Neural progenitor cell (in vitro differentiated cells): Measurements from ENCODE around the gene PIAS1. TPM values are rescaled to one million over a fixed set of nuclear protein-coding genes. Genes with fewer than 3 reads are reported as not detected.

Source experiments
- DNase-seq: peaks from one replicate; pipeline ENCODE4 v3.0.0-alpha.2; 2016; ENCODE audit warnings: low spot score
- H2AFZ ChIP-seq: fragments of 200-600 bp; sonication (generic); replicated peaks from 2 replicates; pipeline ENCODE4 v1.6.1; 2016; ENCODE audit warnings: antibody characterized with exemption
- H3F3A ChIP-seq: fragments of 200-600 bp; sonication (generic); 2 replicates; pipeline ENCODE4 v1.6.1; 2016; ENCODE audit warnings: antibody characterized with exemption, low read depth
- H3K27ac ChIP-seq: fragments of 200-600 bp; sonication (generic); 2 replicates; pipeline ENCODE4 v1.5.1; 2016; ENCODE audit warnings: mild to moderate bottlenecking
- H3K27me3 ChIP-seq: fragments of 200-600 bp; sonication (generic); 2 replicates; pipeline ENCODE4 v1.6.1; 2016; ENCODE audit warnings: mild to moderate bottlenecking, moderate library complexity
- H3K36me3 ChIP-seq: fragments of 200-600 bp; sonication (generic); 2 replicates; pipeline ENCODE4 v1.5.1; 2016
- H3K4me1 ChIP-seq: fragments of 200-600 bp; sonication (generic); 2 replicates; pipeline ENCODE4 v1.6.1; 2016; ENCODE audit warnings: mixed run types
- H3K4me2 ChIP-seq: fragments of 200-600 bp; sonication (generic); 2 replicates; pipeline ENCODE4 v1.6.1; 2016
- H3K4me3 ChIP-seq: fragments of 200-600 bp; sonication (generic); 2 replicates; pipeline ENCODE4 v1.5.1; 2016
- H3K79me2 ChIP-seq: fragments of 200-600 bp; sonication (generic); 2 replicates; pipeline ENCODE4 v1.6.1; 2016; ENCODE audit warnings: low read depth
- H3K9ac ChIP-seq: fragments of 200-600 bp; sonication (generic); 2 replicates; pipeline ENCODE4 v1.6.1; 2016
- H3K9me3 ChIP-seq: fragments of 200-600 bp; sonication (generic); 2 replicates; pipeline ENCODE4 v1.5.1; 2016; ENCODE audit warnings: low read depth
- H4K20me1 ChIP-seq: fragments of 200-600 bp; sonication (generic); 2 replicates; pipeline ENCODE4 v1.6.1; 2016; ENCODE audit warnings: low read depth
- H3K27ac Mint-ChIP-seq: 3 replicates; pipeline ENCODE4 v1.8.0; 2021; ENCODE audit warnings: mixed read lengths
- H3K27me3 Mint-ChIP-seq: 2 replicates; pipeline ENCODE4 v1.8.0; 2022; ENCODE audit warnings: low read depth, mild to moderate bottlenecking, inconsistent platforms, moderate library complexity, mixed read lengths; ENCODE audit not compliant: insufficient read depth
- H3K36me3 Mint-ChIP-seq: 3 replicates; pipeline ENCODE4 v1.8.0; 2021; ENCODE audit warnings: mixed read lengths
- H3K4me1 Mint-ChIP-seq: 3 replicates; pipeline ENCODE4 v1.8.0; 2021; ENCODE audit warnings: mixed read lengths
- H3K4me3 Mint-ChIP-seq: 3 replicates; pipeline ENCODE4 v1.8.0; 2021; ENCODE audit warnings: mild to moderate bottlenecking, moderate library complexity, mixed read lengths
- H3K9me3 Mint-ChIP-seq: 3 replicates; pipeline ENCODE4 v1.8.0; 2020; ENCODE audit warnings: mixed read lengths
- CTCF ChIP-seq: fragments of 200-600 bp; sonication (generic); IDR thresholded peaks from 2 replicates; pipeline ENCODE4 v1.5.1; 2017; ENCODE audit warnings: antibody characterized with exemption, mild to moderate bottlenecking
- EZH2 ChIP-seq: fragments of 200-600 bp; sonication (generic); IDR thresholded peaks from 2 replicates; pipeline ENCODE4 v1.6.1; 2017; ENCODE audit warnings: antibody characterized with exemption, mild to moderate bottlenecking, moderate library complexity
- EZH2phosphoT487 ChIP-seq: fragments of 200-600 bp; sonication (generic); IDR thresholded peaks from 2 replicates; pipeline ENCODE4 v1.6.1; 2017; ENCODE audit warnings: antibody characterized with exemption
- total RNA-seq: library from RNA; depleted of rRNA; stranded (reverse); fragments of >200 nt; gene quantifications from 2 replicates; pipeline ENCODE4 v1.2.3, GENCODE V29; 2015; ENCODE audit warnings: low replicate concordance

Gene PIAS1
- total RNA-seq, 1 donor from 2014 or later = 34.6 TPM

GRCh38 chr15:68204776-68205557 lies 150.9 kb downstream of the PIAS1 start, which contains the start of gene CALML4:
CALML4 (minus strand) TSS chr15:68205332; CDS start chr15:68205247, 85 bp downstream.
- Histone ChIP-seq H3K9me3 (no peaks in the 10 kb centered on the region), H3F3A (peaks cover 22% of the 10 kb centered on the region), H3K27ac (no peak within 1 kb of the TSS), H3K79me2 (no peaks in the 10 kb centered on the region), H3K4me1 (peaks cover 41% of the 10 kb centered on the region), H4K20me1 (peaks cover 77% of the 10 kb centered on the region), H3K4me3 (no peak within 1 kb of the TSS), H3K27me3 (peaks cover 18% of the 10 kb centered on the region), H3K4me2 (no peak within 1 kb of the TSS), H2AFZ (no peak within 1 kb of the TSS), H3K36me3 (no peaks in the 10 kb centered on the region), H3K9ac (no peak within 1 kb of the TSS)
- Mint-ChIP-seq H3K27me3 (peaks cover 8% of the 10 kb centered on the region), H3K4me3 (no peak within 1 kb of the TSS), H3K4me1 (peaks cover 35% of the 10 kb centered on the region), H3K9me3 (no peaks in the 10 kb centered on the region), H3K36me3 (peaks cover 2% of the 10 kb centered on the region), H3K27ac (no peak within 1 kb of the TSS)
- no peak for DNase-seq
- no peak for TF ChIP-seq EZH2
- TF ChIP-seq EZH2phosphoT487 = no peak
- TF ChIP-seq CTCF = no peak

GRCh38 chr15:68205558-68205944 lies 151.4 kb downstream of the PIAS1 start:
- H3K4me3 ChIP-seq = no peak overlapping the region
- no peak overlapping the region for H3K27ac ChIP-seq
- peaks cover 18% of the 10 kb centered on the region for H3K27me3 ChIP-seq
- H3K4me1 ChIP-seq = peaks cover 35% of the 10 kb centered on the region
- Mint-ChIP-seq H3K4me1 (peaks cover 31% of the 10 kb centered on the region), H3K27ac (no peak overlapping the region), H3K36me3 (peaks cover 2% of the 10 kb centered on the region), H3K27me3 (peaks cover 8% of the 10 kb centered on the region), H3K4me3 (no peak overlapping the region), H3K9me3 (no peaks in the 10 kb centered on the region)
- H4K20me1 ChIP-seq = peaks cover 71% of the 10 kb centered on the region
- no peaks in the 10 kb centered on the region for H3K9me3 ChIP-seq
- DNase-seq = no peak
- H3F3A ChIP-seq = peaks cover 22% of the 10 kb centered on the region
- H3K79me2 ChIP-seq = no peaks in the 10 kb centered on the region
- H2AFZ ChIP-seq = no peak overlapping the region
- H3K9ac ChIP-seq = no peak overlapping the region
- no peak overlapping the region for H3K4me2 ChIP-seq
- no peaks in the 10 kb centered on the region for H3K36me3 ChIP-seq
- TF ChIP-seq CTCF (no peak), EZH2phosphoT487 (no peak), EZH2 (no peak)

GRCh38 chr15:68205954-68206539 lies 151.9 kb downstream of the PIAS1 start:
- H3K4me3 Mint-ChIP-seq = no peak overlapping the region

More at GRCh38 chr15:68205954-68206539, 151.9 kb downstream of the PIAS1 start:
- Histone ChIP-seq H2AFZ (no peak overlapping the region), H3K4me3 (no peak overlapping the region), H3K27me3 (peaks cover 18% of the 10 kb centered on the region), H3K36me3 (no peaks in the 10 kb centered on the region), H3K27ac (no peak overlapping the region), H3K79me2 (no peaks in the 10 kb centered on the region), H3K4me2 (no peak overlapping the region), H3F3A (peaks cover 22% of the 10 kb centered on the region), H3K9me3 (no peaks in the 10 kb centered on the region), H3K4me1 (peaks cover 36% of the 10 kb centered on the region), H3K9ac (no peak overlapping the region), H4K20me1 (peaks cover 68% of the 10 kb centered on the region)
- Mint-ChIP-seq H3K9me3 (no peaks in the 10 kb centered on the region), H3K4me1 (peaks cover 30% of the 10 kb centered on the region), H3K27me3 (peaks cover 5% of the 10 kb centered on the region), H3K36me3 (peaks cover 2% of the 10 kb centered on the region), H3K27ac (no peak overlapping the region)
- TF ChIP-seq CTCF (no peak), EZH2 (no peak), EZH2phosphoT487 (no peak)
- DNase-seq = no peak
